Measurements from ENCODE around the gene PPP1R15B. TPM values are rescaled to one million over a fixed set of nuclear protein-coding genes. Genes with fewer than 3 reads are reported as not detected.

Gene PPP1R15B
- total and polyA plus RNA-seq, 3 donors from 2014 or later: 22.5 to 42.0 (median 40.1) TPM

- intact Hi-C loops (cut with DNase I; ENCODE audit: low total_unique reads): no loop called here
- 53 to 75% methylated on average over 2 of the region's 2 CpGs for WGBS, 2 donors
- H3K36me3 ChIP-seq (ENCODE audit: low read depth, missing control alignments): no peaks in the 10 kb centered on the region
- no peaks in the 10 kb centered on the region for H3K9me3 ChIP-seq
- no peak for DNase-seq
- H3K4me1 ChIP-seq: peaks cover 8% of the 10 kb centered on the region
- no peak for TF ChIP-seq CTCF (IDR thresholded peaks at IDR 0.05)
- no peak for TF ChIP-seq POLR2A (IDR thresholded peaks at IDR 0.05)
- H3K4me3 ChIP-seq: no peak overlapping the region
- no peak overlapping the region for H3K27ac ChIP-seq
- no peaks in the 10 kb centered on the region for H3K27me3 ChIP-seq
These were observed 21.1 kb upstream of the PPP1R15B start for GRCh38 chr1:204432708-204433107.

GRCh38 chr1:204431310-204432184 is 19.9 kb upstream of the PPP1R15B start:
- 59 to 63% methylated on average over 13 of the region's 13 CpGs for WGBS, 2 donors
- no peaks in the 10 kb centered on the region for H3K36me3 ChIP-seq (ENCODE audit: low read depth, missing control alignments)
- no peaks in the 10 kb centered on the region for H3K27me3 ChIP-seq
- DNase-seq: peak; percentile 94
- H3K4me1 ChIP-seq: peaks cover 8% of the 10 kb centered on the region
- intact Hi-C loops (cut with DNase I; ENCODE audit: low total_unique reads): no loop called here
- TF ChIP-seq POLR2A (IDR thresholded peaks at IDR 0.05) (no peak), CTCF (IDR thresholded peaks at IDR 0.05) (peak; percentile 81 to 94 (median 87))
- no peak overlapping the region for H3K4me3 ChIP-seq
- H3K27ac ChIP-seq: peak overlapping the region in 1 of 2 donors; percentile 8
- H3K9me3 ChIP-seq: no peaks in the 10 kb centered on the region

DNA sequence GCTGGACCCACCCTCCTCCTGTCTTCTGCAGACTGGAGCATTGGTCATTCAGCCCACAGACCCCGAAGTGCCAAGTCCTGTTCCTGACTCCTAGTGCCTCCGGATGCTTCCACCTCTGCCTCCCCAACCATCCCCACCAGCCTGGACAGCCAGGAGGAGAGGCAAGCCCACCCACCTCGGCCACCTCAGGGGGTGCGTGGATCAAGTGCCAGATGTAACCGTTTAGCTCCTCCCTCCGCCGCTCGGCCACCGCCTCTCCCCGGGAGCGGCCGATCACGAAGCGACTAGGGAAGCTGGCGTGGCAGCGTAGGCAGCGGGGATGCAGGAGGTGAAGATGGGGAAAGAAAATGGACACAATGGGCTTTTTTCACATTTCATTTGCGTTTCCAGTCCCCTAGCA is 18.1 kb upstream of the PPP1R15B start:
- intact Hi-C loops (cut with DNase I; ENCODE audit: low total_unique reads): no loop called here
- Histone ChIP-seq H3K27me3 (no peaks in the 10 kb centered on the region), H3K4me3 (no peak overlapping the region), H3K4me1 (peaks cover 8% of the 10 kb centered on the region), H3K27ac (no peak overlapping the region), H3K36me3 (ENCODE audit: low read depth, missing control alignments) (no peaks in the 10 kb centered on the region), H3K9me3 (no peaks in the 10 kb centered on the region)
- TF ChIP-seq CTCF (IDR thresholded peaks at IDR 0.05) (no peak), POLR2A (IDR thresholded peaks at IDR 0.05) (no peak)
- WGBS, 2 donors: 72 to 93% methylated on average over 18 of the region's 18 CpGs
- no peak for DNase-seq

- 90 to 94% methylated on average over 9 of the region's 9 CpGs for whole genome bisulfite sequencing, 2 donors
- TF ChIP-seq POLR2A (IDR thresholded peaks at IDR 0.05): no peak
- no peak for TF ChIP-seq CTCF (IDR thresholded peaks at IDR 0.05)
- no peaks in the 10 kb centered on the region for H3K27me3 ChIP-seq
- no peak overlapping the region for H3K4me3 ChIP-seq
- H3K36me3 ChIP-seq (ENCODE audit: low read depth, missing control alignments): no peaks in the 10 kb centered on the region
- no peaks in the 10 kb centered on the region for H3K9me3 ChIP-seq
- no peak for DNase-seq
- no peak overlapping the region for H3K27ac ChIP-seq
- H3K4me1 ChIP-seq: no peaks in the 10 kb centered on the region
- intact Hi-C loops (cut with DNase I; ENCODE audit: low total_unique reads): no loop called here
These were observed 15.5 kb upstream of the PPP1R15B start for GRCh38 chr1:204426971-204427701.

Data from testis (tissue), 3 donors.